Vagina (tissue), 2 donors: Measurements from ENCODE around the gene CRYBG1. TPM values are rescaled to one million over a fixed set of nuclear protein-coding genes. Genes with fewer than 3 reads are reported as not detected.

Experiments
- DNase-seq, 2 donors: peaks; one replicate each; pipeline ENCODE4 v3.0.0-alpha.2; 2017; ENCODE audit errors: extremely low spot score in 2 of 2
- H3K27ac ChIP-seq: fragments of 200-600 bp; sonication (generic); one replicate; pipeline ENCODE4 v1.5.1; 2019
- H3K27me3 ChIP-seq: fragments of 200-600 bp; sonication (generic); one replicate; pipeline ENCODE4 v1.5.1; 2019
- H3K36me3 ChIP-seq, 2 donors: fragments of 200-600 bp; sonication (generic); one replicate each; pipeline ENCODE4 v1.5.1; 2017 to 2019
- H3K4me1 ChIP-seq: fragments of 200-600 bp; sonication (generic); one replicate; pipeline ENCODE4 v1.5.1; 2019
- H3K4me3 ChIP-seq, 2 donors: fragments of 200-600 bp; sonication (generic); 1 replicate in 1 of 2; 2 replicates in 1 of 2; pipeline ENCODE4 v1.5.1; 2016 to 2019
- H3K9me3 ChIP-seq: fragments of 200-600 bp; sonication (generic); one replicate; pipeline ENCODE4 v1.5.1; 2019
- CTCF ChIP-seq, 3 experiments: fragments of 450-650 bp in 2 of 3; fragments of 200-600 bp in 1 of 3; sonication (generic) in 1 of 3; IDR thresholded peaks; one replicate each; pipeline ENCODE4 v1.5.1; 2017 to 2019; ENCODE audit warnings: antibody characterized with exemption in 3 of 3, mild to moderate bottlenecking in 2 of 3, moderate library complexity in 2 of 3
- POLR2A ChIP-seq, 2 donors: fragments of 450-650 bp; IDR thresholded peaks; one replicate each; pipeline ENCODE4 v1.6.1; 2017; ENCODE audit warnings: antibody characterized with exemption in 2 of 2, mild to moderate bottlenecking in 2 of 2, moderate library complexity in 2 of 2
- POLR2AphosphoS5 ChIP-seq, 2 donors: sonication (generic); formaldehyde crosslinking; IDR thresholded peaks; one replicate each; pipeline ENCODE4 v1.9.0; 2017; ENCODE audit warnings: antibody characterized with exemption in 2 of 2, mild to moderate bottlenecking in 2 of 2, low read depth in 1 of 2; ENCODE audit not compliant: insufficient read depth in 1 of 2
- intact Hi-C: fragments of 100-400 bp; cut with DNase I; formaldehyde crosslinking; loops from one replicate; pipeline ENCODE4 v1.15.1; 2023
- total RNA-seq: library from RNA; depleted of rRNA; stranded (reverse); fragments of >200 nt; gene quantifications from one replicate; pipeline ENCODE4 v1.2.3, GENCODE V29; 2016

CRYBG1 gene
- total RNA-seq, 1 donor from 2014 or later, result 46.7 TPM

- Histone ChIP-seq H3K27ac (no peak overlapping the region), H3K9me3 (no peaks in the 10 kb centered on the region), H3K4me3 (no peak overlapping the region), H3K36me3 (no peaks in the 10 kb centered on the region), H3K27me3 (no peaks in the 10 kb centered on the region), H3K4me1 (no peaks in the 10 kb centered on the region)
- no peak for DNase-seq
- intact Hi-C loops, result loop anchor here (5.0 kb wide), 1 partner anchor 127 kb away; no protein-coding TSS in a partner anchor
- no peak for TF ChIP-seq CTCF (IDR thresholded peaks at IDR 0.05)
- TF ChIP-seq POLR2A (IDR thresholded peaks at IDR 0.05), result no peak
- TF ChIP-seq POLR2AphosphoS5 (IDR thresholded peaks at IDR 0.05; ENCODE audit: insufficient read depth in 1 of 2, low read depth in 1 of 2), result no peak
Observed at GRCh38 chr6:106440546-106440945, 80.0 kb downstream of the CRYBG1 start.

- H3K27me3 ChIP-seq, result no peaks in the 10 kb centered on the region
Observed at GRCh38 chr6:106442395-106442794, 81.9 kb downstream of the CRYBG1 start.

GRCh38 chr6:106444777-106445507 lies 84.4 kb downstream of the CRYBG1 start:
- intact Hi-C loops, result loop anchor here (5.0 kb wide), 1 partner anchor 122 kb away; no protein-coding TSS in a partner anchor
- Histone ChIP-seq H3K4me1 (no peaks in the 10 kb centered on the region), H3K36me3 (no peaks in the 10 kb centered on the region), H3K4me3 (no peak overlapping the region), H3K27ac (no peak overlapping the region), H3K9me3 (no peaks in the 10 kb centered on the region), H3K27me3 (no peaks in the 10 kb centered on the region)
- TF ChIP-seq POLR2AphosphoS5 (IDR thresholded peaks at IDR 0.05; ENCODE audit: insufficient read depth in 1 of 2, low read depth in 1 of 2) (no peak), CTCF (IDR thresholded peaks at IDR 0.05) (peak; percentile 57 to 79 (median 73))
- no peak for DNase-seq

More at GRCh38 chr6:106442395-106442794, 81.9 kb downstream of the CRYBG1 start:
- H3K4me3 ChIP-seq, result no peak overlapping the region
- no peak for DNase-seq
- TF ChIP-seq POLR2AphosphoS5 (IDR thresholded peaks at IDR 0.05; ENCODE audit: insufficient read depth in 1 of 2, low read depth in 1 of 2) (no peak), CTCF (IDR thresholded peaks at IDR 0.05) (no peak), POLR2A (IDR thresholded peaks at IDR 0.05) (no peak)
- no peak overlapping the region for H3K27ac ChIP-seq
- no peaks in the 10 kb centered on the region for H3K4me1 ChIP-seq
- no peaks in the 10 kb centered on the region for H3K36me3 ChIP-seq
- intact Hi-C loops, result loop anchor here (5.0 kb wide), 1 partner anchor 125 kb away; no protein-coding TSS in a partner anchor
- H3K9me3 ChIP-seq, result no peaks in the 10 kb centered on the region

GRCh38 chr6:106445508-106445878 lies 85.0 kb downstream of the CRYBG1 start:
- no peaks in the 10 kb centered on the region for H3K9me3 ChIP-seq
- intact Hi-C loops, result no loop called here
- H3K4me3 ChIP-seq, result no peak overlapping the region
- no peaks in the 10 kb centered on the region for H3K36me3 ChIP-seq
- H3K27me3 ChIP-seq, result no peaks in the 10 kb centered on the region
- H3K4me1 ChIP-seq, result no peaks in the 10 kb centered on the region
- no peak for TF ChIP-seq POLR2A (IDR thresholded peaks at IDR 0.05)
- TF ChIP-seq POLR2AphosphoS5 (IDR thresholded peaks at IDR 0.05; ENCODE audit: insufficient read depth in 1 of 2, low read depth in 1 of 2), result no peak
- TF ChIP-seq CTCF (IDR thresholded peaks at IDR 0.05), result no peak
- no peak overlapping the region for H3K27ac ChIP-seq
- no peak for DNase-seq

- H3K27ac ChIP-seq, result no peak overlapping the region
- TF ChIP-seq CTCF (IDR thresholded peaks at IDR 0.05) (peak in 2 of 3 experiments; percentile 27), POLR2A (IDR thresholded peaks at IDR 0.05) (no peak), POLR2AphosphoS5 (IDR thresholded peaks at IDR 0.05; ENCODE audit: insufficient read depth in 1 of 2, low read depth in 1 of 2) (no peak)
- intact Hi-C loops, result no loop called here
Observed at GRCh38 chr6:106446287-106446885, 85.9 kb downstream of the CRYBG1 start.

More at GRCh38 chr6:106446287-106446885, 85.9 kb downstream of the CRYBG1 start:
- Histone ChIP-seq H3K36me3 (no peaks in the 10 kb centered on the region), H3K27me3 (no peaks in the 10 kb centered on the region), H3K4me1 (no peaks in the 10 kb centered on the region), H3K4me3 (no peak overlapping the region), H3K9me3 (no peaks in the 10 kb centered on the region)
- DNase-seq, result no peak
